Stimulated activated naive CD8-positive, alpha-beta T cell treated with anti-CD3 and anti-CD28 coated beads, Interleukin-15, amount 100 ng/mL, for 72 hours (primary cell): ENCODE measurements around the gene GPR180.

Source experiments
- ATAC-seq: fragments of 150-1000 bp; cut with Tn5 transposase; 2 replicates; pipeline ENCODE4 v1.10.0; 2021; ENCODE audit warnings: mild to moderate bottlenecking, moderate library complexity
- DNase-seq, 2 donors: peaks; one replicate each; pipeline ENCODE4 v3.0.0; 2021 to 2022
- H3K27ac Mint-ChIP-seq, 2 donors: one replicate each; pipeline ENCODE4 v1.8.0; 2022; ENCODE audit warnings: mild to moderate bottlenecking in 2 of 2, mixed read lengths in 2 of 2, moderate library complexity in 2 of 2
- H3K27me3 Mint-ChIP-seq: one replicate; pipeline ENCODE4 v1.8.0; 2022; ENCODE audit warnings: mixed read lengths
- H3K4me1 Mint-ChIP-seq: one replicate; pipeline ENCODE4 v1.8.0; 2022; ENCODE audit warnings: mild to moderate bottlenecking, mixed read lengths
- H3K4me3 Mint-ChIP-seq, 2 donors: one replicate each; pipeline ENCODE4 v1.8.0; 2022; ENCODE audit warnings: mild to moderate bottlenecking in 2 of 2, mixed read lengths in 2 of 2, moderate library complexity in 1 of 2
- H3K9me3 Mint-ChIP-seq, 2 donors: one replicate each; pipeline ENCODE4 v1.8.0; 2022; ENCODE audit warnings: mixed read lengths in 2 of 2

The GPR180 gene

GRCh38 chr13:94586371-94586770 is 15.3 kb upstream of the GPR180 start:
- no peak overlapping the region for H3K4me3 Mint-ChIP-seq
- ATAC-seq, result no peak

GRCh38 chr13:94588541-94588940 is 13.1 kb upstream of the GPR180 start:
- DNase-seq (no peak), ATAC-seq (no peak)
- Mint-ChIP-seq H3K27me3 (no peaks in the 10 kb centered on the region), H3K9me3 (no peaks in the 10 kb centered on the region), H3K4me1 (peaks cover 42% of the 10 kb centered on the region), H3K4me3 (no peak overlapping the region), H3K27ac (no peak overlapping the region)

More at GRCh38 chr13:94586371-94586770, 15.3 kb upstream of the GPR180 start:
- Mint-ChIP-seq H3K27me3 (no peaks in the 10 kb centered on the region), H3K9me3 (no peaks in the 10 kb centered on the region), H3K27ac (no peak overlapping the region), H3K4me1 (peaks cover 31% of the 10 kb centered on the region)
- no peak for DNase-seq

GRCh38 chr13:94590744-94591143 is 10.9 kb upstream of the GPR180 start:
- H3K9me3 Mint-ChIP-seq, result no peaks in the 10 kb centered on the region
- no peak for DNase-seq
- H3K27ac Mint-ChIP-seq, result no peak overlapping the region
- no peaks in the 10 kb centered on the region for H3K27me3 Mint-ChIP-seq
- peaks cover 48% of the 10 kb centered on the region for H3K4me1 Mint-ChIP-seq
- peak overlapping the region in 1 of 2 donors; percentile 50 for H3K4me3 Mint-ChIP-seq
- peak; percentile 36 for ATAC-seq

- DNase-seq (peak; percentile 25 to 34), ATAC-seq (peak; percentile 80)
- H3K27ac Mint-ChIP-seq, result peak overlapping the region; percentile 95 to 96
- peaks cover under 1 to 4% of the 10 kb centered on the region in 2 donors for H3K9me3 Mint-ChIP-seq
- H3K4me3 Mint-ChIP-seq, result peak overlapping the region; percentile 79 to 96
- peaks cover 39% of the 10 kb centered on the region for H3K4me1 Mint-ChIP-seq
- H3K27me3 Mint-ChIP-seq, result no peaks in the 10 kb centered on the region
These were observed 6.4 kb upstream of the GPR180 start for GRCh38 chr13:94595001-94595949.

- DNase-seq, result peak; percentile 83 to 93
- Mint-ChIP-seq H3K27ac (peak within 1 kb of the TSS; percentile 95 to 96), H3K9me3 (peaks cover 9% of the 10 kb centered on the region in 2 donors), H3K27me3 (no peaks in the 10 kb centered on the region), H3K4me1 (peaks cover 40% of the 10 kb centered on the region), H3K4me3 (peak within 1 kb of the TSS; percentile 79 to 96)
- ATAC-seq, result peak; percentile 97
These were observed 5.6 kb upstream of the GPR180 start, which contains the start of gene TGDS for GRCh38 chr13:94595950-94596574. Gene TGDS (minus strand): TSS chr13:94596152. CDS start chr13:94596136, 16 bp downstream.

GRCh38 chr13:94596575-94596971 is 5.1 kb upstream of the GPR180 start:
- H3K9me3 Mint-ChIP-seq, result peaks cover 9% of the 10 kb centered on the region in 2 donors
- peak overlapping the region; percentile 79 to 96 for H3K4me3 Mint-ChIP-seq
- no peaks in the 10 kb centered on the region for H3K27me3 Mint-ChIP-seq
- peaks cover 40% of the 10 kb centered on the region for H3K4me1 Mint-ChIP-seq
- DNase-seq, result no peak
- peak overlapping the region in 1 of 2 donors; percentile 95 for H3K27ac Mint-ChIP-seq
- ATAC-seq, result no peak

GRCh38 chr13:94598281-94598680 is 3.4 kb upstream of the GPR180 start:
- Mint-ChIP-seq H3K4me1 (peaks cover 37% of the 10 kb centered on the region), H3K27ac (no peak overlapping the region), H3K4me3 (no peak overlapping the region), H3K27me3 (no peaks in the 10 kb centered on the region), H3K9me3 (peaks cover 9% of the 10 kb centered on the region in 2 donors)
- ATAC-seq (no peak), DNase-seq (no peak)

GRCh38 chr13:94599877-94600276 is 1.8 kb upstream of the GPR180 start:
- H3K4me3 Mint-ChIP-seq, result no peak overlapping the region
- ATAC-seq (no peak), DNase-seq (no peak)
- peaks cover 9% of the 10 kb centered on the region in 2 donors for H3K9me3 Mint-ChIP-seq
- H3K4me1 Mint-ChIP-seq, result peaks cover 28% of the 10 kb centered on the region
- H3K27ac Mint-ChIP-seq, result no peak overlapping the region
- H3K27me3 Mint-ChIP-seq, result no peaks in the 10 kb centered on the region

- no peaks in the 10 kb centered on the region for H3K27me3 Mint-ChIP-seq
- peak overlapping the region; percentile 83 to 85 for H3K4me3 Mint-ChIP-seq
- H3K4me1 Mint-ChIP-seq, result peaks cover 25% of the 10 kb centered on the region
- DNase-seq (no peak), ATAC-seq (no peak)
- peaks cover 5 to 9% of the 10 kb centered on the region in 2 donors for H3K9me3 Mint-ChIP-seq
- peak overlapping the region; percentile 48 to 72 for H3K27ac Mint-ChIP-seq
These were observed 810 bp downstream of the GPR180 start for GRCh38 chr13:94602467-94602866.

- Mint-ChIP-seq H3K9me3 (no peaks in the 10 kb centered on the region), H3K27me3 (no peaks in the 10 kb centered on the region), H3K4me1 (peaks cover 24% of the 10 kb centered on the region), H3K27ac (peak overlapping the region in 1 of 2 donors; percentile 26), H3K4me3 (no peak overlapping the region)
- DNase-seq, result no peak
- ATAC-seq, result no peak
These were observed 5.4 kb downstream of the GPR180 start for GRCh38 chr13:94607056-94607455.

- DNase-seq (no peak), ATAC-seq (no peak)
- H3K27ac Mint-ChIP-seq, result peak overlapping the region in 1 of 2 donors; percentile 86
- H3K27me3 Mint-ChIP-seq, result no peaks in the 10 kb centered on the region
- peaks cover 19% of the 10 kb centered on the region for H3K4me1 Mint-ChIP-seq
- peak overlapping the region in 1 of 2 donors; percentile 35 for H3K4me3 Mint-ChIP-seq
- no peaks in the 10 kb centered on the region for H3K9me3 Mint-ChIP-seq
These were observed 6.3 kb downstream of the GPR180 start for GRCh38 chr13:94607939-94608338.

GRCh38 chr13:94608586-94608985 is 6.9 kb downstream of the GPR180 start:
- DNase-seq (no peak), ATAC-seq (no peak)
- Mint-ChIP-seq H3K27ac (no peak overlapping the region), H3K4me3 (no peak overlapping the region), H3K4me1 (peaks cover 15% of the 10 kb centered on the region), H3K27me3 (no peaks in the 10 kb centered on the region), H3K9me3 (no peaks in the 10 kb centered on the region)

GRCh38 chr13:94609196-94609595 is 7.5 kb downstream of the GPR180 start:
- no peak for ATAC-seq
- no peak for DNase-seq
- Mint-ChIP-seq H3K27me3 (no peaks in the 10 kb centered on the region), H3K9me3 (no peaks in the 10 kb centered on the region), H3K4me1 (peaks cover 15% of the 10 kb centered on the region), H3K4me3 (no peak overlapping the region), H3K27ac (no peak overlapping the region)

GRCh38 chr13:94610475-94610874 is 8.8 kb downstream of the GPR180 start:
- no peaks in the 10 kb centered on the region for H3K27me3 Mint-ChIP-seq
- H3K4me1 Mint-ChIP-seq, result peaks cover 15% of the 10 kb centered on the region
- ATAC-seq (no peak), DNase-seq (no peak)
- H3K9me3 Mint-ChIP-seq, result no peaks in the 10 kb centered on the region
- no peak overlapping the region for H3K4me3 Mint-ChIP-seq
- H3K27ac Mint-ChIP-seq, result peak overlapping the region in 1 of 2 donors; percentile 69

GRCh38 chr13:94612050-94612449 is 10.4 kb downstream of the GPR180 start:
- ATAC-seq, result no peak
- peaks cover 16% of the 10 kb centered on the region for H3K4me1 Mint-ChIP-seq
- no peak overlapping the region for H3K4me3 Mint-ChIP-seq
- no peaks in the 10 kb centered on the region for H3K9me3 Mint-ChIP-seq
- H3K27ac Mint-ChIP-seq, result no peak overlapping the region
- no peak for DNase-seq
- no peaks in the 10 kb centered on the region for H3K27me3 Mint-ChIP-seq

GRCh38 chr13:94613051-94613450 is 11.4 kb downstream of the GPR180 start:
- Mint-ChIP-seq H3K27me3 (no peaks in the 10 kb centered on the region), H3K9me3 (no peaks in the 10 kb centered on the region), H3K4me3 (no peak overlapping the region), H3K4me1 (peaks cover 9% of the 10 kb centered on the region), H3K27ac (no peak overlapping the region)
- no peak for DNase-seq
- ATAC-seq, result no peak
